ENCODE measurements around the gene POLD1. TPM values are rescaled to one million over a fixed set of nuclear protein-coding genes. Genes with fewer than 3 reads are reported as not detected.

Gene POLD1
- total and polyA plus RNA-seq, 4 donors, result 7.5 to 57.1 (median 8.2) TPM

DNA sequence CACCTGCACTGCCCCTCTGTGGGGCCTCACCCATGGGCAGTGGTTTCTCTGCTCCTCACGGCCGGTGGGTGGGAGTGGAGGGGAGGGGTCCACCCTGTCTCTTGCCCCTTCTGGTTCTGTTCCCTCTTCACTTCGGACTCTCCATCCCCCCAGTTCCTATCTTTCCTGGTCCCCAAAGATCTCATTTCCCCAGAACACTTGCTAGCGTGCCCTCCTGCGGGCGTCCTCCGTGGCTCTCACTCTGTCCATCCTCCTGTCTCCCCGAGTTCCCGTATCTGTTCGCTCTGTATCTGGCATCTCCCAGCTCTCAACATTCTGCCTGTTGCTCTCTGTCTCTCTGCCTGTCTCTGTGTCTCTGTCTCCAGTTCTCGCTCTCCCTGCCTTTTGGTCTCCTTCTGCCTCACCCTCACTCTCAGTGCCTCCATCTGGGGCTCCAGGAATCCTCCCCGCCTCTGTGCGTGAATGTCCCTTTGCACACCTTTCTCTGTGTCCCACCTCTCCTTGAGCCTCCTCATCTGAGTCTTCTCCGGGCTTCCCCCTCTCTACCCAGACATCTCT, 35.0 kb downstream of the POLD1 start:
- H3K9me3 ChIP-seq (ENCODE audit: control insufficient read depth in 4 of 4, low read length in 3 of 4), result no peaks in the 10 kb centered on the region
- no peak for DNase-seq (ENCODE audit: low spot score)
- WGBS, result 13% methylated on average over 14 of the region's 14 CpGs
- no peak overlapping the region for H3K27ac ChIP-seq (ENCODE audit: low read depth in 1 of 2, low read length in 2 of 2)
- H3K36me3 ChIP-seq (ENCODE audit: control insufficient read depth in 4 of 4, insufficient read depth in 3 of 4, low read depth in 1 of 4, low read length in 3 of 4), result no peaks in the 10 kb centered on the region
- TF ChIP-seq RXRA (IDR thresholded peaks at IDR 0.05) (no peak), MAX (IDR thresholded peaks at IDR 0.05) (no peak), CTCF (IDR thresholded peaks at IDR 0.05; ENCODE audit: low read depth, low read length, missing input control) (no peak), FOXA2 (IDR thresholded peaks at IDR 0.05) (no peak), HNF4G (IDR thresholded peaks at IDR 0.05) (no peak), FOXA1 (IDR thresholded peaks at IDR 0.05) (no peak), GABPA (IDR thresholded peaks at IDR 0.05 in 1 of 2, conservative IDR thresholded peaks at IDR 0.05 in 1 of 2) (no peak), NR2F2 (IDR thresholded peaks at IDR 0.05) (no peak), TAF1 (conservative IDR thresholded peaks at IDR 0.05) (no peak), ZBTB33 (IDR thresholded peaks at IDR 0.05) (no peak), SP1 (IDR thresholded peaks at IDR 0.05) (no peak), EGR1 (IDR thresholded peaks at IDR 0.05; ENCODE audit: low read depth in 2 of 2) (no peak), RAD21 (IDR thresholded peaks at IDR 0.05) (no peak), YY1 (IDR thresholded peaks at IDR 0.05) (no peak), JUND (IDR thresholded peaks at IDR 0.05) (no peak)
- TF ChIP-seq, protein P1, sequence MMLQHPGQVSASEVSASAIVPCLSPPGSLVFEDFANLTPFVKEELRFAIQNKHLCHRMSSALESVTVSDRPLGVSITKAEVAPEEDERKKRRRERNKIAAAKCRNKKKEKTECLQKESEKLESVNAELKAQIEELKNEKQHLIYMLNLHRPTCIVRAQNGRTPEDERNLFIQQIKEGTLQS (IDR thresholded peaks at IDR 0.05), result no peak
- TF ChIP-seq, protein P2, sequence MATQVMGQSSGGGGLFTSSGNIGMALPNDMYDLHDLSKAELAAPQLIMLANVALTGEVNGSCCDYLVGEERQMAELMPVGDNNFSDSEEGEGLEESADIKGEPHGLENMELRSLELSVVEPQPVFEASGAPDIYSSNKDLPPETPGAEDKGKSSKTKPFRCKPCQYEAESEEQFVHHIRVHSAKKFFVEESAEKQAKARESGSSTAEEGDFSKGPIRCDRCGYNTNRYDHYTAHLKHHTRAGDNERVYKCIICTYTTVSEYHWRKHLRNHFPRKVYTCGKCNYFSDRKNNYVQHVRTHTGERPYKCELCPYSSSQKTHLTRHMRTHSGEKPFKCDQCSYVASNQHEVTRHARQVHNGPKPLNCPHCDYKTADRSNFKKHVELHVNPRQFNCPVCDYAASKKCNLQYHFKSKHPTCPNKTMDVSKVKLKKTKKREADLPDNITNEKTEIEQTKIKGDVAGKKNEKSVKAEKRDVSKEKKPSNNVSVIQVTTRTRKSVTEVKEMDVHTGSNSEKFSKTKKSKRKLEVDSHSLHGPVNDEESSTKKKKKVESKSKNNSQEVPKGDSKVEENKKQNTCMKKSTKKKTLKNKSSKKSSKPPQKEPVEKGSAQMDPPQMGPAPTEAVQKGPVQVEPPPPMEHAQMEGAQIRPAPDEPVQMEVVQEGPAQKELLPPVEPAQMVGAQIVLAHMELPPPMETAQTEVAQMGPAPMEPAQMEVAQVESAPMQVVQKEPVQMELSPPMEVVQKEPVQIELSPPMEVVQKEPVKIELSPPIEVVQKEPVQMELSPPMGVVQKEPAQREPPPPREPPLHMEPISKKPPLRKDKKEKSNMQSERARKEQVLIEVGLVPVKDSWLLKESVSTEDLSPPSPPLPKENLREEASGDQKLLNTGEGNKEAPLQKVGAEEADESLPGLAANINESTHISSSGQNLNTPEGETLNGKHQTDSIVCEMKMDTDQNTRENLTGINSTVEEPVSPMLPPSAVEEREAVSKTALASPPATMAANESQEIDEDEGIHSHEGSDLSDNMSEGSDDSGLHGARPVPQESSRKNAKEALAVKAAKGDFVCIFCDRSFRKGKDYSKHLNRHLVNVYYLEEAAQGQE (IDR thresholded peaks at IDR 0.05), result no peak
- H3K27me3 ChIP-seq (ENCODE audit: control insufficient read depth in 4 of 4, insufficient read depth in 4 of 4, low read length in 3 of 4), result peaks cover 0 to 3% (median 0%) of the 10 kb centered on the region in 4 donors
- no peaks in the 10 kb centered on the region for H3K4me1 ChIP-seq (ENCODE audit: control insufficient read depth in 4 of 4, insufficient read depth in 4 of 4, low read length in 3 of 4)
- no peak overlapping the region for H3K9ac ChIP-seq (ENCODE audit: low read depth in 1 of 2, low read length in 2 of 2)
- H3K4me3 ChIP-seq (ENCODE audit: low read depth in 1 of 3, low read length in 3 of 3), result no peak overlapping the region

Data from liver (tissue), 9 donors.